ENCODE data around the gene ECT2.

GRCh38 chr3:172776049-172776717 is 25.7 kb downstream of the ECT2 start:
- TF ChIP-seq POLR2AphosphoS5 (IDR thresholded peaks at IDR 0.05), result no peak
- TF ChIP-seq, protein P1, sequence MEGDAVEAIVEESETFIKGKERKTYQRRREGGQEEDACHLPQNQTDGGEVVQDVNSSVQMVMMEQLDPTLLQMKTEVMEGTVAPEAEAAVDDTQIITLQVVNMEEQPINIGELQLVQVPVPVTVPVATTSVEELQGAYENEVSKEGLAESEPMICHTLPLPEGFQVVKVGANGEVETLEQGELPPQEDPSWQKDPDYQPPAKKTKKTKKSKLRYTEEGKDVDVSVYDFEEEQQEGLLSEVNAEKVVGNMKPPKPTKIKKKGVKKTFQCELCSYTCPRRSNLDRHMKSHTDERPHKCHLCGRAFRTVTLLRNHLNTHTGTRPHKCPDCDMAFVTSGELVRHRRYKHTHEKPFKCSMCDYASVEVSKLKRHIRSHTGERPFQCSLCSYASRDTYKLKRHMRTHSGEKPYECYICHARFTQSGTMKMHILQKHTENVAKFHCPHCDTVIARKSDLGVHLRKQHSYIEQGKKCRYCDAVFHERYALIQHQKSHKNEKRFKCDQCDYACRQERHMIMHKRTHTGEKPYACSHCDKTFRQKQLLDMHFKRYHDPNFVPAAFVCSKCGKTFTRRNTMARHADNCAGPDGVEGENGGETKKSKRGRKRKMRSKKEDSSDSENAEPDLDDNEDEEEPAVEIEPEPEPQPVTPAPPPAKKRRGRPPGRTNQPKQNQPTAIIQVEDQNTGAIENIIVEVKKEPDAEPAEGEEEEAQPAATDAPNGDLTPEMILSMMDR (IDR thresholded peaks at IDR 0.05), result no peak

All from transverse colon (tissue), 4 donors.